Endothelial cell of umbilical vein (primary cell): ENCODE data around the gene EML6.

Experiments
- JUN ChIP-seq: IDR thresholded peaks from 2 replicates; pipeline ENCODE4 v1.6.1; 2011; ENCODE audit warnings: borderline replicate concordance, low read depth; ENCODE audit not compliant: insufficient read length, insufficient read depth
- TF ChIP-seq, protein P1 (sequence below), 2 donors: IDR thresholded peaks; 1 replicate in 1 of 2; 2 replicates in 1 of 2; pipeline ENCODE4 v1.5.1; 2011; ENCODE audit warnings: low read length in 2 of 2, mild to moderate bottlenecking in 2 of 2, moderate library complexity in 2 of 2, control low read depth in 1 of 2, inconsistent platforms in 1 of 2, low read depth in 1 of 2; ENCODE audit not compliant: insufficient read depth in 1 of 2; ENCODE audit errors: extremely low read depth in 1 of 2

DNA sequence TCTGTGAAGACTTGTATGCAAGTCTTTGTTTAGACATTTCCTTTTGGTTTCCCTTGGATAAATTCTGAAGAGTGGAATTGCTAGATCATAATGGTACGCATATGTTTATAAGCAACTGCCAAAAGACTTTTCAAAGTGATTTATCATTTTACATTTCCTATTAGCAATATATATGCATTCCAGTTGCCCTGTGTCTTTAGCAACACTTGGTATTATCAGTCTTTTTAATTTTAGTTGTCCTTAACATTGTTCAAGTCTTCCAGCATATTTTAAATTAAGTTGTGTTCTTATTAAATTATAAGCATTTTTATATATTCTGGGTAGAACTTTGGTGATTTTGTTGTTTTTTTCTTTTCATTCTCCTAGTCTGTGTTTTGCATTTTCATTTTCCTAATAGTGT is 81.8 kb downstream of the EML6 start:
- TF ChIP-seq, protein P1, sequence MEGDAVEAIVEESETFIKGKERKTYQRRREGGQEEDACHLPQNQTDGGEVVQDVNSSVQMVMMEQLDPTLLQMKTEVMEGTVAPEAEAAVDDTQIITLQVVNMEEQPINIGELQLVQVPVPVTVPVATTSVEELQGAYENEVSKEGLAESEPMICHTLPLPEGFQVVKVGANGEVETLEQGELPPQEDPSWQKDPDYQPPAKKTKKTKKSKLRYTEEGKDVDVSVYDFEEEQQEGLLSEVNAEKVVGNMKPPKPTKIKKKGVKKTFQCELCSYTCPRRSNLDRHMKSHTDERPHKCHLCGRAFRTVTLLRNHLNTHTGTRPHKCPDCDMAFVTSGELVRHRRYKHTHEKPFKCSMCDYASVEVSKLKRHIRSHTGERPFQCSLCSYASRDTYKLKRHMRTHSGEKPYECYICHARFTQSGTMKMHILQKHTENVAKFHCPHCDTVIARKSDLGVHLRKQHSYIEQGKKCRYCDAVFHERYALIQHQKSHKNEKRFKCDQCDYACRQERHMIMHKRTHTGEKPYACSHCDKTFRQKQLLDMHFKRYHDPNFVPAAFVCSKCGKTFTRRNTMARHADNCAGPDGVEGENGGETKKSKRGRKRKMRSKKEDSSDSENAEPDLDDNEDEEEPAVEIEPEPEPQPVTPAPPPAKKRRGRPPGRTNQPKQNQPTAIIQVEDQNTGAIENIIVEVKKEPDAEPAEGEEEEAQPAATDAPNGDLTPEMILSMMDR (IDR thresholded peaks at IDR 0.05; ENCODE audit: extremely low read depth in 1 of 2, insufficient read depth in 1 of 2, low read depth in 1 of 2, low read length in 2 of 2) = no peak
- no peak for TF ChIP-seq JUN
